ENCODE data around the gene LHX6.

LHX6 gene

DNA sequence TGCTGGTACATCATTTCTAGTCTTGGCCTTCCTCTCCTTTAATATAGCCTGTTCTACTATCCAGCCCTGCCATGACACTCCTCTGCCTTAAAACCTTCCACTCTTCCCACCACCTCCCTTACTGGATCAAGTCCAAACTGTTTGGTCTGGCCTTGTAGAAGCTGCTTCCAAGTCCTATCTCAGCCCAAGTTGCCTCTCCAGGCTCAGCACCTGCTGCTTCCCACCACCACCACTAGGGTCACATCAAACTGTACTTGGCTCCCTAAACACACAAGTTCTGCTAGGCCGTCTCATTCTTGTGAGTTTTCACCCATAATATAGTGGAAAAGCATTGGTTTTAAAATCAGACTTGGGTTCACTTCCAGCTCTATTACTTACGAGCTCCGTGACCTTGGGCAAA, 70.6 kb downstream of the LHX6 start:
- H3K36me3 Mint-ChIP-seq (ENCODE audit: low read depth), result peaks cover 7% of the 10 kb centered on the region
- H3K27ac Mint-ChIP-seq, result no peak overlapping the region
- H3K4me1 Mint-ChIP-seq, result peaks cover 26% of the 10 kb centered on the region
- peaks cover 21% of the 10 kb centered on the region for H3K9me3 Mint-ChIP-seq
- peak overlapping the region; percentile 49 for H3K4me3 Mint-ChIP-seq
- TF ChIP-seq, protein P1, sequence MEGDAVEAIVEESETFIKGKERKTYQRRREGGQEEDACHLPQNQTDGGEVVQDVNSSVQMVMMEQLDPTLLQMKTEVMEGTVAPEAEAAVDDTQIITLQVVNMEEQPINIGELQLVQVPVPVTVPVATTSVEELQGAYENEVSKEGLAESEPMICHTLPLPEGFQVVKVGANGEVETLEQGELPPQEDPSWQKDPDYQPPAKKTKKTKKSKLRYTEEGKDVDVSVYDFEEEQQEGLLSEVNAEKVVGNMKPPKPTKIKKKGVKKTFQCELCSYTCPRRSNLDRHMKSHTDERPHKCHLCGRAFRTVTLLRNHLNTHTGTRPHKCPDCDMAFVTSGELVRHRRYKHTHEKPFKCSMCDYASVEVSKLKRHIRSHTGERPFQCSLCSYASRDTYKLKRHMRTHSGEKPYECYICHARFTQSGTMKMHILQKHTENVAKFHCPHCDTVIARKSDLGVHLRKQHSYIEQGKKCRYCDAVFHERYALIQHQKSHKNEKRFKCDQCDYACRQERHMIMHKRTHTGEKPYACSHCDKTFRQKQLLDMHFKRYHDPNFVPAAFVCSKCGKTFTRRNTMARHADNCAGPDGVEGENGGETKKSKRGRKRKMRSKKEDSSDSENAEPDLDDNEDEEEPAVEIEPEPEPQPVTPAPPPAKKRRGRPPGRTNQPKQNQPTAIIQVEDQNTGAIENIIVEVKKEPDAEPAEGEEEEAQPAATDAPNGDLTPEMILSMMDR (IDR thresholded peaks at IDR 0.05), result peak; percentile 45
- H3K27me3 Mint-ChIP-seq (ENCODE audit: low read depth, poor library complexity), result peaks cover 14% of the 10 kb centered on the region
- DNase-seq, result peak; percentile 27

DNA sequence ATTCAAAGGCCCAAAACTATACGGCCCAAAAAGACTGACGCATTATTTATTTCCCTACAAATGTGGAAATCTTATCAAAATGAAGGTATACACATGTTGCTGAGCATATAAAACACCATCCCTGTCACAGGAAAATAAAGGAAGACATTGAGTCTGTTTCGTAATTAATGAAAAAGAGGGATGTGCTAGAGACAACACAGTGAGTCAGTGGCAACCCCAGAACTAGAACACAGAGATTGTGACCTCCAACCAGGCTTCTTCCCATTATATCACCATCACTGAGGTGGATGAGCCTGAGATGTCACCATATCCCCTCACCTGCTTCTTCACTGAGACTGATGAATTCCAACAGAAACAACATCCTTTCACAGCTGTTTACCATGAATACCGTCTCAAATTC, 73.0 kb downstream of the LHX6 start:
- TF ChIP-seq, protein P1 (IDR thresholded peaks at IDR 0.05), result no peak
- H3K27ac Mint-ChIP-seq, result no peak overlapping the region
- peaks cover 10% of the 10 kb centered on the region for H3K36me3 Mint-ChIP-seq (ENCODE audit: low read depth)
- DNase-seq, result no peak
- peaks cover 2% of the 10 kb centered on the region for H3K27me3 Mint-ChIP-seq (ENCODE audit: low read depth, poor library complexity)
- H3K4me1 Mint-ChIP-seq, result peaks cover 26% of the 10 kb centered on the region
- H3K9me3 Mint-ChIP-seq, result no peaks in the 10 kb centered on the region
- no peak overlapping the region for H3K4me3 Mint-ChIP-seq

Measured in nephron progenitor cell (in vitro differentiated cells).